ENCODE results near the gene WDR89.

WDR89 gene

GRCh38 chr14:63654936-63655335 is 13.3 kb upstream of the WDR89 start:
- Histone ChIP-seq H3K9me2 (replicated peaks; ENCODE audit: low read depth, low read length) (no peaks in the 10 kb centered on the region), H3K27me3 (ENCODE audit: insufficient read depth, low read length, poor library complexity, severe bottlenecking) (no peaks in the 10 kb centered on the region), H3K4me1 (ENCODE audit: insufficient read depth, low read length, poor library complexity, severe bottlenecking) (peaks cover 9% of the 10 kb centered on the region), H3K36me3 (ENCODE audit: insufficient read depth, low read length) (no peaks in the 10 kb centered on the region), H3K9ac (ENCODE audit: low read depth, low read length, poor library complexity, severe bottlenecking) (no peak overlapping the region), H3F3A (ENCODE audit: low read depth) (no peaks in the 10 kb centered on the region), H2AFZ (ENCODE audit: low read length) (no peak overlapping the region), H4K20me1 (ENCODE audit: insufficient read depth, low read length, poor library complexity, severe bottlenecking) (no peaks in the 10 kb centered on the region), H3K4me2 (ENCODE audit: low read depth, low read length, poor library complexity, severe bottlenecking) (no peak overlapping the region), H3K4me3 (ENCODE audit: low read length, poor library complexity, severe bottlenecking) (no peak overlapping the region), H3K9me3 (ENCODE audit: insufficient read depth, low read depth, low read length) (no peaks in the 10 kb centered on the region), H3K79me2 (ENCODE audit: insufficient read depth, low read length) (no peaks in the 10 kb centered on the region)
- TF ChIP-seq EZH2phosphoT487 (IDR thresholded peaks at IDR 0.05; ENCODE audit: borderline replicate concordance) (no peak), CTCF (conservative IDR thresholded peaks at IDR 0.05; ENCODE audit: low read length) (no peak)

- no peak overlapping the region for H3K4me2 ChIP-seq (ENCODE audit: low read depth, low read length, poor library complexity, severe bottlenecking)
- no peak overlapping the region for H3K9ac ChIP-seq (ENCODE audit: low read depth, low read length, poor library complexity, severe bottlenecking)
- H3K79me2 ChIP-seq (ENCODE audit: insufficient read depth, low read length), result no peaks in the 10 kb centered on the region
- no peaks in the 10 kb centered on the region for H3K27me3 ChIP-seq (ENCODE audit: insufficient read depth, low read length, poor library complexity, severe bottlenecking)
- H3K9me2 ChIP-seq (replicated peaks; ENCODE audit: low read depth, low read length), result no peaks in the 10 kb centered on the region
- peaks cover 11% of the 10 kb centered on the region for H3K4me1 ChIP-seq (ENCODE audit: insufficient read depth, low read length, poor library complexity, severe bottlenecking)
- no peaks in the 10 kb centered on the region for H3K36me3 ChIP-seq (ENCODE audit: insufficient read depth, low read length)
- TF ChIP-seq EZH2phosphoT487 (IDR thresholded peaks at IDR 0.05; ENCODE audit: borderline replicate concordance) (no peak), CTCF (conservative IDR thresholded peaks at IDR 0.05; ENCODE audit: low read length) (no peak)
- H3K4me3 ChIP-seq (ENCODE audit: low read length, poor library complexity, severe bottlenecking), result no peak overlapping the region
- H3K9me3 ChIP-seq (ENCODE audit: insufficient read depth, low read depth, low read length), result no peaks in the 10 kb centered on the region
- H3F3A ChIP-seq (ENCODE audit: low read depth), result no peaks in the 10 kb centered on the region
- H2AFZ ChIP-seq (ENCODE audit: low read length), result no peak overlapping the region
- H4K20me1 ChIP-seq (ENCODE audit: insufficient read depth, low read length, poor library complexity, severe bottlenecking), result no peaks in the 10 kb centered on the region
Measured at GRCh38 chr14:63654346-63654745, 12.7 kb upstream of the WDR89 start.

GRCh38 chr14:63652406-63652805 is 10.7 kb upstream of the WDR89 start:
- H3K27me3 ChIP-seq (ENCODE audit: insufficient read depth, low read length, poor library complexity, severe bottlenecking), result no peaks in the 10 kb centered on the region
- H3K4me3 ChIP-seq (ENCODE audit: low read length, poor library complexity, severe bottlenecking), result no peak overlapping the region
- no peak for TF ChIP-seq CTCF (conservative IDR thresholded peaks at IDR 0.05; ENCODE audit: low read length)
- no peak for TF ChIP-seq EZH2phosphoT487 (IDR thresholded peaks at IDR 0.05; ENCODE audit: borderline replicate concordance)
- H3K4me1 ChIP-seq (ENCODE audit: insufficient read depth, low read length, poor library complexity, severe bottlenecking), result peaks cover 11% of the 10 kb centered on the region
- H3K79me2 ChIP-seq (ENCODE audit: insufficient read depth, low read length), result no peaks in the 10 kb centered on the region
- no peak overlapping the region for H3K4me2 ChIP-seq (ENCODE audit: low read depth, low read length, poor library complexity, severe bottlenecking)
- no peaks in the 10 kb centered on the region for H3K9me3 ChIP-seq (ENCODE audit: insufficient read depth, low read depth, low read length)
- H3F3A ChIP-seq (ENCODE audit: low read depth), result no peaks in the 10 kb centered on the region
- H2AFZ ChIP-seq (ENCODE audit: low read length), result no peak overlapping the region
- H3K9ac ChIP-seq (ENCODE audit: low read depth, low read length, poor library complexity, severe bottlenecking), result no peak overlapping the region
- no peaks in the 10 kb centered on the region for H3K36me3 ChIP-seq (ENCODE audit: insufficient read depth, low read length)
- H3K9me2 ChIP-seq (replicated peaks; ENCODE audit: low read depth, low read length), result no peaks in the 10 kb centered on the region
- H4K20me1 ChIP-seq (ENCODE audit: insufficient read depth, low read length, poor library complexity, severe bottlenecking), result no peaks in the 10 kb centered on the region
